Skeletal muscle cell (primary cell): ENCODE results near the gene CNPY3.
"Not testable (repeated sequence)": the region's sequence is repeated elsewhere in the genome, so short reads cannot be mapped to it uniquely, and the experiment has no call there.

Experiments
- DNase-seq: peaks from one replicate; pipeline ENCODE4 v3.0.0-alpha.2; 2010; ENCODE audit warnings: low read depth
- H3K4me3 ChIP-seq: 2 replicates; pipeline ENCODE4 v1.5.1; 2011; ENCODE audit warnings: low read depth, mild to moderate bottlenecking, control low read depth, low read length, moderate library complexity

The CNPY3 gene

GRCh38 chr6:42947950-42948349 lies 18.7 kb downstream of the CNPY3 start:
- DNase-seq = no peak
- H3K4me3 ChIP-seq = no peak overlapping the region

GRCh38 chr6:42952389-42952788 lies 23.1 kb downstream of the CNPY3 start:
- DNase-seq = no peak
- H3K4me3 ChIP-seq = no peak overlapping the region

- H3K4me3 ChIP-seq, DNase-seq: not testable (repeated sequence)
Observed at GRCh38 chr6:42954405-42954804, 25.1 kb downstream of the CNPY3 start.

GRCh38 chr6:42958125-42958524 lies 28.8 kb downstream of the CNPY3 start:
- H3K4me3 ChIP-seq = no peak overlapping the region
- no peak for DNase-seq

- H3K4me3 ChIP-seq = peak overlapping the region; percentile 44
- DNase-seq = no peak
Observed at GRCh38 chr6:42959917-42960242, 30.6 kb downstream of the CNPY3 start.

- H3K4me3 ChIP-seq = peak within 1 kb of the TSS; percentile 44
- no peak for DNase-seq
Observed at GRCh38 chr6:42960243-42961019, 31.2 kb downstream of the CNPY3 start, which contains the start of gene GNMT. TSS of gene GNMT (plus strand) at chr6:42960754. CDS start at chr6:42960768, 14 bp downstream.

GRCh38 chr6:42961020-42961470 lies 31.8 kb downstream of the CNPY3 start:
- no peak for DNase-seq

GRCh38 chr6:42962096-42962495 lies 32.8 kb downstream of the CNPY3 start:
- DNase-seq = no peak
- no peak overlapping the region for H3K4me3 ChIP-seq

More at GRCh38 chr6:42961020-42961470, 31.8 kb downstream of the CNPY3 start:
- H3K4me3 ChIP-seq = peak overlapping the region; percentile 44

GRCh38 chr6:42962502-42963178 lies 33.4 kb downstream of the CNPY3 start:
- no peak overlapping the region for H3K4me3 ChIP-seq
- no peak for DNase-seq

GRCh38 chr6:42963179-42963854 lies 34.0 kb downstream of the CNPY3 start:
- no peak overlapping the region for H3K4me3 ChIP-seq
- DNase-seq = no peak

GRCh38 chr6:42963855-42964605 lies 34.8 kb downstream of the CNPY3 start:
- H3K4me3 ChIP-seq = no peak overlapping the region
- no peak for DNase-seq

GRCh38 chr6:42966571-42966970 lies 37.3 kb downstream of the CNPY3 start:
- no peak overlapping the region for H3K4me3 ChIP-seq
- DNase-seq = no peak

GRCh38 chr6:42967228-42967627 lies 37.9 kb downstream of the CNPY3 start:
- no peak for DNase-seq
- no peak overlapping the region for H3K4me3 ChIP-seq

GRCh38 chr6:42968126-42968701 lies 38.9 kb downstream of the CNPY3 start:
- no peak overlapping the region for H3K4me3 ChIP-seq
- DNase-seq = no peak

- H3K4me3 ChIP-seq = no peak overlapping the region
- DNase-seq = no peak
Observed at GRCh38 chr6:42968783-42969182, 39.5 kb downstream of the CNPY3 start.

- no peak for DNase-seq
- no peak overlapping the region for H3K4me3 ChIP-seq
Observed at GRCh38 chr6:42969431-42969830, 40.2 kb downstream of the CNPY3 start.

- H3K4me3 ChIP-seq = no peak overlapping the region
- DNase-seq = no peak
Observed at GRCh38 chr6:42969934-42970333, 40.7 kb downstream of the CNPY3 start.

GRCh38 chr6:42970871-42971612 lies 41.8 kb downstream of the CNPY3 start:
- DNase-seq = no peak
- no peak overlapping the region for H3K4me3 ChIP-seq
